PFSK-1 (cell line): ENCODE data around the gene SERP2.

Source experiments
- FOXP2 ChIP-seq: optimal IDR thresholded peaks from 2 replicates; pipeline ENCODE3; 2011; ENCODE audit warnings: borderline replicate concordance, control low read depth, inconsistent platforms; ENCODE audit not compliant: insufficient read depth; ENCODE audit errors: extremely low read length, extremely low read depth
- POLR2AphosphoS5 ChIP-seq: IDR thresholded peaks from 2 replicates; pipeline ENCODE4 v1.6.1; 2012; ENCODE audit warnings: low read depth, mild to moderate bottlenecking, control low read depth, low read length, moderate library complexity
- REST ChIP-seq, 2 experiments: IDR thresholded peaks; 2 replicates each; pipeline versions ENCODE4 v1.6.1 to v1.8.0; 2011 to 2012; ENCODE audit warnings: low read depth in 2 of 2, low read length in 2 of 2, control low read depth in 1 of 2, inconsistent platforms in 1 of 2, mild to moderate bottlenecking in 1 of 2, moderate library complexity in 1 of 2; ENCODE audit not compliant: insufficient read depth in 1 of 2
- SIN3A ChIP-seq: IDR thresholded peaks from 2 replicates; pipeline ENCODE4 v1.6.1; 2012; ENCODE audit warnings: mild to moderate bottlenecking, low read length, moderate library complexity, borderline replicate concordance; ENCODE audit not compliant: insufficient read depth
- TAF1 ChIP-seq: IDR thresholded peaks from 2 replicates; pipeline ENCODE4 v1.6.1; 2012; ENCODE audit warnings: low read length, control low read depth, borderline replicate concordance; ENCODE audit not compliant: insufficient read depth

SERP2 gene

DNA sequence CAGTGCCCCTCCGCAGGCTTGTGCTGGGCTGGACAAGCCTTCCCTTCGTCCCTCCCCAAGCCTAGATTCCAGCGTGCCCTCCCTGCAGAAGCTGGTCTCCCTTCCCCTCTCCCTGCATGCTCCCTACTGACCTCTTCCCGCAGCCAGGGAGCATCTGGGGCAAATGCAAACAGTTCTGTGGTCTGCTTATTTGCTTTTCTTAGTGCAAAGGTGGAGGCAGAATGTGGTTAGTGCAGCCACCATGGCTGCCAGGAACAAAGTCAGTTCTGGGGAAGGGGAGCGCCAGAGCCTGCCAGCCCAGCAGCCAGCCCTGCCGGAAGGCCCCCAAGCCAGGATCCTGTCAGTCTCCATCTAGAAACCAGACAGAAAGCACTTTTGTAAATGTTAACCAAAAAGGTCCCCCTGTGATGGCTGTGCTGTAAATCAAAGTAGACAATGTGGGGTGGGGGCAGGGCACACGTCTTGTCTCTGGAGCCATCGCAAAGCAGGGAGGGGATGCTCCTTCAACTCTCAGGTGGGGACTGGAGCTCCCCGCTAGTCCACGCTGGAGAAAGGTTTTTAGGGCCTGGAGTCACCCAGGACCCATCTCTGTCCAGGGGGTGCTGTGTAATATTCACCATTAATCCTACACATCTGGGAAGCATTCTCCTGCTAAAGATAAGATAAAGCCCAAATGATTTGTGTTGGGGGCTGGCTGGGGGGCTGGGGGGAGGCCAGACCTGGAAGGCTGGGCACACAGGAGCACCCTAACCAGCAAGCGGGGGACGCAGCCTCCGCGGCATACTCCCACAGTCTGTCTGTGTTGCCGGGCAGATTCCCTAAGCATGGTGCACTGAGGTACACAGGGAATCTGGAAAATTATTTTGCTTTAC lies 30.9 kb downstream of the SERP2 start:
- no peak for TF ChIP-seq FOXP2
- no peak for TF ChIP-seq POLR2AphosphoS5
- TF ChIP-seq REST (IDR thresholded peaks at IDR 0.05; ENCODE audit: insufficient read depth in 1 of 2, low read depth in 2 of 2, low read length in 2 of 2), result no peak
- no peak for TF ChIP-seq SIN3A
- no peak for TF ChIP-seq TAF1

DNA sequence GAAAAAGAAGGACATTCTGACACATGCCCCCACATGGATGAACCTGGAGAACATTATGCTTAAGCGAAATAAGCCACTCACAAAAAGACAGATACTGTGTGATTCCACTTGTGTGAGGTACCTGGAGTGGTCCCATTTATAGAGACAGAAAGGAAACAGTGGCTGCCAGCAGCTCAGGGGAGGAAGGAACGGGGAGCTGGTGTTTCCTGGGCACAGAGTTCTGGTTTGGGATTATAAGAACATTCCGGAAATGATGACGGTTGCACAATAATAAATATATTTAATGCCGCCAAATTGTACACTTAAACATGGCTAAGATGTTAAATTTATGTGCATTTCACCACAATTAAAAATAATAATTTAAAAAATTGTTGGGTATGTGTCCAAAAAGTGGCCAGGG lies 33.0 kb downstream of the SERP2 start:
- TF ChIP-seq FOXP2 (no peak), REST (IDR thresholded peaks at IDR 0.05; ENCODE audit: insufficient read depth in 1 of 2, low read depth in 2 of 2, low read length in 2 of 2) (no peak), TAF1 (no peak), POLR2AphosphoS5 (no peak), SIN3A (no peak)

DNA sequence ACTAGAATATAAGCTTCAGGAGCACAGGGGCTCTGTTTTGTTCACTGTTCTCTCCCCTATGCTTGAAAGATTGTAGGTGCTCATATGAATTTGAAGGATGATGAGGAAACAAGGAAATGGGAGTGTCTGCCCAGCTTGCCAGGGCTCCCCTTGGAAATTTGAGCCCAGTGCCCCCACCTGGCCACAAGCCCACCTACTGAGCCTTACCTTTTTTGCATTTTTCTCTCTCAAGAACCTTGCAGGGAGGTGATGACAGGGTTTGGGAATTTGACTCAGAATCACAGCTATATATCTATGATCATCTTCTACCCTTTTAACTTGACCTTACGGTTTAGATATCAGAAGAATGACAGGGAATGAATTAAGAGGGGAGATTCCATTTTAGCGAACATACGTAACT lies 33.8 kb downstream of the SERP2 start:
- no peak for TF ChIP-seq SIN3A
- TF ChIP-seq TAF1, result no peak
- no peak for TF ChIP-seq FOXP2
- TF ChIP-seq POLR2AphosphoS5, result no peak
- TF ChIP-seq REST (IDR thresholded peaks at IDR 0.05; ENCODE audit: insufficient read depth in 1 of 2, low read depth in 2 of 2, low read length in 2 of 2), result no peak

DNA sequence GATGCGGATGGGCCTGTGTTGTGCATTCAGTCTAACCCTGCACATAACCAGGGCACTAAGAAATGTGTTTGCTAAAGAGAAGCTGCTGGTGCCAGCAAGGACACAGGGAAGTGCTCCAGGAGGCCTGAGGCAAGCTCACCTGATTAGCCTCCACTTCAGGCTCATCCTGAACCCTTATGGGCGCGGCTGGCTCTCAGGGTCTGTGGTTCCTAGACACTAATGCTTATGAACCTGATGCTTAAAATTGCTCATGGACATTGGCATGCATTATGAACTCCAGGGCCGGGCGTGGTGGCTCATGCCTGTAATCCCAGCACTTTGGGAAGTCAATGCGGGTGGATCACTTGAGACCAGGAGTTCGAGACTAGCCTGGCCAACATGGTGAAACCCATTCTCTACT lies 34.3 kb downstream of the SERP2 start:
- TF ChIP-seq FOXP2 (no peak), TAF1 (no peak), REST (IDR thresholded peaks at IDR 0.05; ENCODE audit: insufficient read depth in 1 of 2, low read depth in 2 of 2, low read length in 2 of 2) (no peak), SIN3A (no peak), POLR2AphosphoS5 (no peak)

GRCh38 chr13:44409595-44409994 lies 36.0 kb downstream of the SERP2 start:
- TF ChIP-seq SIN3A (no peak), FOXP2 (no peak), TAF1 (no peak), REST (IDR thresholded peaks at IDR 0.05; ENCODE audit: insufficient read depth in 1 of 2, low read depth in 2 of 2, low read length in 2 of 2) (no peak), POLR2AphosphoS5 (no peak)
